OCI-LY7 (cell line): ENCODE data around the gene PDE2A.

ENCODE experiments used
- CTCF ChIP-seq: fragments of 200-600 bp; sonication (generic); conservative IDR thresholded peaks from 2 replicates; pipeline ENCODE4 v1.5.1; 2014; ENCODE audit warnings: mild to moderate bottlenecking, antibody characterized with exemption, low read length, moderate library complexity, mixed read lengths
- EZH2phosphoT487 ChIP-seq: fragments of 200-600 bp; sonication (generic); IDR thresholded peaks from 2 replicates; pipeline ENCODE4 v1.6.1; 2018; ENCODE audit warnings: low read depth, borderline replicate concordance, mild to moderate bottlenecking, mixed run types, antibody characterized with exemption, low read length, moderate library complexity, mixed read lengths

- TF ChIP-seq CTCF (no peak), EZH2phosphoT487 (no peak)
Measured at GRCh38 chr11:72696866-72697700, 22.9 kb upstream of the PDE2A start.
